Renal cortex interstitium (tissue), 15 donors: ENCODE measurements around the gene MEGF6. TPM values are rescaled to one million over a fixed set of nuclear protein-coding genes. Genes with fewer than 3 reads are reported as not detected.

Source experiments
- DNase-seq, 11 donors: peaks; one replicate each; pipeline ENCODE4 v3.0.0-alpha.2; 2013; ENCODE audit warnings: low read depth in 9 of 11, low spot score in 4 of 11; ENCODE audit errors: extremely low read depth in 1 of 11
- long read RNA-seq, 16 experiments: transcript quantifications; one replicate each; lab custom pipeline, GENCODE V29; 2026
- polyA plus RNA-seq, 3 donors: library from polyadenylated mRNA; unstranded; fragments of 120-200 nt; gene quantifications; one replicate each; pipeline ENCODE4 v1.2.1, GENCODE V29; 2013; ENCODE audit not compliant: insufficient read length in 3 of 3

The MEGF6 gene, protein sequence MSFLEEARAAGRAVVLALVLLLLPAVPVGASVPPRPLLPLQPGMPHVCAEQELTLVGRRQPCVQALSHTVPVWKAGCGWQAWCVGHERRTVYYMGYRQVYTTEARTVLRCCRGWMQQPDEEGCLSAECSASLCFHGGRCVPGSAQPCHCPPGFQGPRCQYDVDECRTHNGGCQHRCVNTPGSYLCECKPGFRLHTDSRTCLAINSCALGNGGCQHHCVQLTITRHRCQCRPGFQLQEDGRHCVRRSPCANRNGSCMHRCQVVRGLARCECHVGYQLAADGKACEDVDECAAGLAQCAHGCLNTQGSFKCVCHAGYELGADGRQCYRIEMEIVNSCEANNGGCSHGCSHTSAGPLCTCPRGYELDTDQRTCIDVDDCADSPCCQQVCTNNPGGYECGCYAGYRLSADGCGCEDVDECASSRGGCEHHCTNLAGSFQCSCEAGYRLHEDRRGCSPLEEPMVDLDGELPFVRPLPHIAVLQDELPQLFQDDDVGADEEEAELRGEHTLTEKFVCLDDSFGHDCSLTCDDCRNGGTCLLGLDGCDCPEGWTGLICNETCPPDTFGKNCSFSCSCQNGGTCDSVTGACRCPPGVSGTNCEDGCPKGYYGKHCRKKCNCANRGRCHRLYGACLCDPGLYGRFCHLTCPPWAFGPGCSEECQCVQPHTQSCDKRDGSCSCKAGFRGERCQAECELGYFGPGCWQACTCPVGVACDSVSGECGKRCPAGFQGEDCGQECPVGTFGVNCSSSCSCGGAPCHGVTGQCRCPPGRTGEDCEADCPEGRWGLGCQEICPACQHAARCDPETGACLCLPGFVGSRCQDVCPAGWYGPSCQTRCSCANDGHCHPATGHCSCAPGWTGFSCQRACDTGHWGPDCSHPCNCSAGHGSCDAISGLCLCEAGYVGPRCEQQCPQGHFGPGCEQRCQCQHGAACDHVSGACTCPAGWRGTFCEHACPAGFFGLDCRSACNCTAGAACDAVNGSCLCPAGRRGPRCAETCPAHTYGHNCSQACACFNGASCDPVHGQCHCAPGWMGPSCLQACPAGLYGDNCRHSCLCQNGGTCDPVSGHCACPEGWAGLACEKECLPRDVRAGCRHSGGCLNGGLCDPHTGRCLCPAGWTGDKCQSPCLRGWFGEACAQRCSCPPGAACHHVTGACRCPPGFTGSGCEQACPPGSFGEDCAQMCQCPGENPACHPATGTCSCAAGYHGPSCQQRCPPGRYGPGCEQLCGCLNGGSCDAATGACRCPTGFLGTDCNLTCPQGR (N-terminal part only)
- polyA plus RNA-seq: 10 to 100 TPM in 2 of 3 donors, 1 to 10 TPM in 1; 8.5 to 15.3 (median 14.6) TPM
- long read RNA-seq, donor 1: 0 reads
- long read RNA-seq, donor 2: 0 reads
- long read RNA-seq, donor 3: 0 reads
- long read RNA-seq, donor 4, partial matches to known transcripts: 20 of 20 reads
- long read RNA-seq, donor 4, other reads (novel, unspliced or antisense): 0 of 20 reads
- long read RNA-seq, donor 5: 0 reads
- long read RNA-seq, donor 6: 0 reads
- long read RNA-seq, donor 7: 0 reads
- long read RNA-seq, donor 8, partial matches to known transcripts: 0 of 1 reads
- long read RNA-seq, donor 8, other reads (novel, unspliced or antisense): 0 of 1 reads
- long read RNA-seq, donor 9, partial matches to known transcripts: 0 of 1 reads
- long read RNA-seq, donor 9, other reads (novel, unspliced or antisense): 0 of 1 reads
- long read RNA-seq, donor 10, partial matches to known transcripts: 0 of 1 reads
- long read RNA-seq, donor 10, other reads (novel, unspliced or antisense): 0 of 1 reads
- long read RNA-seq, donor 11, partial matches to known transcripts: 19 of 21 reads
- long read RNA-seq, donor 11, other reads (novel, unspliced or antisense): 0 of 21 reads
- long read RNA-seq, donor 12: 0 reads
- long read RNA-seq, donor 13, partial matches to known transcripts: 0 of 1 reads
- long read RNA-seq, donor 13, other reads (novel, unspliced or antisense): 0 of 1 reads
- long read RNA-seq, donor 14: 0 reads
- long read RNA-seq, donor 15: 0 reads
- long read RNA-seq, donor 16, partial matches to known transcripts: 252 of 254 reads
- long read RNA-seq, donor 16, other reads (novel, unspliced or antisense): 0 of 254 reads

- peak in 5 of 11 donors; percentile 73 to 79 (median 76) for DNase-seq
These were observed at the start of gene MEGF6 for GRCh38 chr1:3611170-3612019. MEGF6 (minus strand) TSS chr1:3611508; CDS start chr1:3611268, 240 bp downstream.

DNA sequence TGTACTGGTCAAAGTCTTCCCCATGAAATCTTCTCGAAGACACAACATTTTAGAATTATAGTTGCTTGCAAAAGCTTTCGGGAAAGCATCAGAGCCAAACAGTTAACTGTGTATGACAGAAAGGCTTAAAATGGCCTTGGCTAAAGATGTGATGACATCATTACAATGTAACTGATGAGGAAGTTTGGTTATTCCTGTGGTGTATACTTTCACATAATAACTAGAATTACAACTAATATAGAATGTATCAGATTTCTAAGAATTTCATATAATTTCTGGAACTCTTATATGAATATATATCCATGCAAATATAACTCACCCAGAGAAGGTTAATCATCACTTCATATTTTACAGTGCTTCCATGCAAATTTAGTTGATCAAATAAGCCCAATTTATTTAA is 49.4 kb upstream of the MEGF6 start:
- DNase-seq: no peak

GRCh38 chr1:3659093-3659492 is 47.8 kb upstream of the MEGF6 start:
- DNase-seq: no peak

- DNase-seq: no peak
These were observed 46.9 kb upstream of the MEGF6 start for GRCh38 chr1:3658231-3658615.

GRCh38 chr1:3657578-3658230 is 46.4 kb upstream of the MEGF6 start:
- no peak for DNase-seq

DNA sequence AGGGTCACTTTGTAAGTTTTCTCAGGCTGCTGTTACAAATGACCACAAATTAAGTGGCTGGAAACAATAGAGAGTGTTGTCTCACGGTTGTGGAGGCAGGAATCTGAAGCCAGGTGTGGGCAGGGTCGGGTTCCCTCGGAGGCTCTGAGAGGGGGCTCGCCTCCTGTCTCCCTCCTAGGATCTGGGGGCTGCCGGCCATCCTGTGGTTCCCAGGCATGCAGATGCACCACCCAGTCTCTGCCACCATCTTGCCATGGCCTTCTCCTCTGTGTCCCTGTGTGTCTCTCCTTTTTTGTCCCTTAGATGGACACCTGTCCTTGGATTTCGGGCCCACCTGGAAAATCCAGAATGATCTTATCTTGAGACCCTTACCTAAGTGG is 45.8 kb upstream of the MEGF6 start:
- DNase-seq: no peak

GRCh38 chr1:3656450-3657095 is 45.3 kb upstream of the MEGF6 start:
- DNase-seq: no peak

- no peak for DNase-seq
These were observed 43.4 kb upstream of the MEGF6 start for GRCh38 chr1:3654549-3655281.

DNA sequence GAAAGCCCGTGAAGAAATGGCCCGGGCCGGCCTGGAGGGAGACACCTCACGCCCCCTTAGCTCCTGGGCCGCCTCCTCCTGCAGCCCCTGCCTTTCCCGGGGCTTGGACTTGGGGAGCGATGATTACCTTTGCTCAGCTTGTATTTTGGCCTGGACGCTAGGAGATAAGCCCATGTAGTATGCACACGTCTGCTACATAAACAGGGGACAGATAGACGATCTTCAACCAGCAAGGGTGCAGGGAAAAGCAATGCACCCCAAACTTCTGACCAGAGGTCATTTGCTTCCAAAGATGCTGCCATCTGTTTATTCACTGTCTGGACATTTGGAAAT is 41.9 kb upstream of the MEGF6 start:
- no peak for DNase-seq

DNA sequence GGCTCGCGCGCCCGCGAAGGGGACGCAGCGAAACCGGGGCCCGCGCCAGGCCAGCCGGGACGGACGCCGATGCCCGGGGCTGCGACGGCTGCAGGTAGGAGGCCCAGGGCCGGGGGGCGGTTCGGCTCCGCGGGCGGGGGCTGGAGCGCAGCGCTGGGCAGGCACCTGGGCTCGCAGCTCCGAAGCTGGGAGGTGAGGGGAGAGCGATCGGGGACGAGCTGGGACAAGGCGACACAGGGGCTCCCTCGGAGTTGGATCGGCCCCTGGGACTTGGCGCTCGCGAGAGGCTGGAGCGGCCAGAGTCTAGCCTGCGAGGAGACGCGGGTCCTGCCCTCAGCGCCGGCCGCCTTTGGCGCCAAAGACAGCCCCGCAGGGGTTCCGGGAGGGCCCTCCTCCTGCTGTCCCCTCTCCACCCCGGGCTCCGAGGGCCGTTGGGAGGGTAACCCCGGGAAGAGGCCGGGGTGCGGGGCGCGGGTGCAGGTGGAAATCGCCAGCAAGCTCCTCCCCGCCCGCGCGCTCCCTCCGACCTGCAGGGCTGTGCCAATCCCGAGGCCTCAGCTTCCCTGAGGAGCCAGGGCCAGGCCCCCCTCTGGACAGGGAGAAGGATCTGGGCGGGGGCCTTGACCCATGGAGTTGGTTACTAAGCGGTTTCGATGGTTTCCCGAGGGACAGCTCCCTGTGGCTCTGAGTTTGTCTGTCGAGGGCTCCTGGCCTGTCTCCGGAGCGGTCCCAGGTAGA is 41.4 kb upstream of the MEGF6 start:
- no peak for DNase-seq

GRCh38 chr1:3651930-3652547 is 40.7 kb upstream of the MEGF6 start, which contains the start of gene TP73:
TP73 (plus strand) TSS chr1:3652516; CDS start chr1:3682366, 29,850 bp downstream.
- no peak for DNase-seq

GRCh38 chr1:3651026-3651929 is 40.0 kb upstream of the MEGF6 start:
- DNase-seq: no peak
